Vagina (tissue), 2 donors: ENCODE results near the gene RNU6-9.

Source experiments
- CTCF ChIP-seq, 3 experiments: fragments of 450-650 bp in 2 of 3; fragments of 200-600 bp in 1 of 3; sonication (generic) in 1 of 3; IDR thresholded peaks; one replicate each; pipeline ENCODE4 v1.5.1; 2017 to 2019; ENCODE audit warnings: antibody characterized with exemption in 3 of 3, mild to moderate bottlenecking in 2 of 3, moderate library complexity in 2 of 3
- POLR2A ChIP-seq, 2 donors: fragments of 450-650 bp; IDR thresholded peaks; one replicate each; pipeline ENCODE4 v1.6.1; 2017; ENCODE audit warnings: antibody characterized with exemption in 2 of 2, mild to moderate bottlenecking in 2 of 2, moderate library complexity in 2 of 2
- POLR2AphosphoS5 ChIP-seq, 2 donors: sonication (generic); formaldehyde crosslinking; IDR thresholded peaks; one replicate each; pipeline ENCODE4 v1.9.0; 2017; ENCODE audit warnings: antibody characterized with exemption in 2 of 2, mild to moderate bottlenecking in 2 of 2, low read depth in 1 of 2; ENCODE audit not compliant: insufficient read depth in 1 of 2

- no peak for TF ChIP-seq CTCF (IDR thresholded peaks at IDR 0.05)
- TF ChIP-seq POLR2A (IDR thresholded peaks at IDR 0.05): no peak
- TF ChIP-seq POLR2AphosphoS5 (IDR thresholded peaks at IDR 0.05; ENCODE audit: insufficient read depth in 1 of 2, low read depth in 1 of 2): no peak
Observed at GRCh38 chr19:931860-932647, 38.8 kb downstream of the RNU6-9 start.
